DOHH2 (cell line): ENCODE measurements around the gene SLC22A6.

Source experiments
- EZH2phosphoT487 ChIP-seq: fragments of 200-600 bp; sonication (generic); IDR thresholded peaks from 2 replicates; pipeline ENCODE4 v1.6.1; 2017; ENCODE audit warnings: borderline replicate concordance, mild to moderate bottlenecking, antibody characterized with exemption, low read length, moderate library complexity, mixed read lengths
- TF ChIP-seq, protein P1 (sequence below): fragments of 200-600 bp; sonication (generic); IDR thresholded peaks from one replicate; pipeline ENCODE4 v1.5.1; 2014; ENCODE audit warnings: antibody characterized with exemption, mild to moderate bottlenecking, low read depth, low read length; ENCODE audit not compliant: poor library complexity, severe bottlenecking

DNA sequence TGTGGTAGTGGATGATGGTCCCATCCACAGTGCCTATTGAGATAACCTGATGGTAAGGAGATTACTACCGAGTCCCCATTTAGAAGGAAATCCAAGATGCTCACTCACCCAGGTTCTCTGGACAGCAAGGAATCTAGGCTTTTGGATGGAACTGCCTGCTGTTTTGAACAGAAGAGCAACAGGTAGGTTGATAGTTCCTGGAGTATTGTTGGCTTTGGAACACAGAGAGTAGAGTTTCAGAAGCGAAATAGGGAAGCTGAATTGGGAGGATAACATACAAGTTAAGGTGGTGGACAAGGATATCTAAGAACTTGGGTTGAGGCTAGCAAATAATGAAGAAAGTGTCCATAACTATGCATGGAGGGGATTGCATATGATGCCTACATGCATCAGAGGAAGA, 27.6 kb downstream of the SLC22A6 start:
- TF ChIP-seq, protein P1, sequence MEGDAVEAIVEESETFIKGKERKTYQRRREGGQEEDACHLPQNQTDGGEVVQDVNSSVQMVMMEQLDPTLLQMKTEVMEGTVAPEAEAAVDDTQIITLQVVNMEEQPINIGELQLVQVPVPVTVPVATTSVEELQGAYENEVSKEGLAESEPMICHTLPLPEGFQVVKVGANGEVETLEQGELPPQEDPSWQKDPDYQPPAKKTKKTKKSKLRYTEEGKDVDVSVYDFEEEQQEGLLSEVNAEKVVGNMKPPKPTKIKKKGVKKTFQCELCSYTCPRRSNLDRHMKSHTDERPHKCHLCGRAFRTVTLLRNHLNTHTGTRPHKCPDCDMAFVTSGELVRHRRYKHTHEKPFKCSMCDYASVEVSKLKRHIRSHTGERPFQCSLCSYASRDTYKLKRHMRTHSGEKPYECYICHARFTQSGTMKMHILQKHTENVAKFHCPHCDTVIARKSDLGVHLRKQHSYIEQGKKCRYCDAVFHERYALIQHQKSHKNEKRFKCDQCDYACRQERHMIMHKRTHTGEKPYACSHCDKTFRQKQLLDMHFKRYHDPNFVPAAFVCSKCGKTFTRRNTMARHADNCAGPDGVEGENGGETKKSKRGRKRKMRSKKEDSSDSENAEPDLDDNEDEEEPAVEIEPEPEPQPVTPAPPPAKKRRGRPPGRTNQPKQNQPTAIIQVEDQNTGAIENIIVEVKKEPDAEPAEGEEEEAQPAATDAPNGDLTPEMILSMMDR, result no peak
- no peak for TF ChIP-seq EZH2phosphoT487
